Mucosa of descending colon (tissue), 3 donors: Measurements from ENCODE around the gene RPL10. TPM values are rescaled to one million over a fixed set of nuclear protein-coding genes. Genes with fewer than 3 reads are reported as not detected.

ENCODE experiments used
- ATAC-seq: fragments of 200-7000 bp; cut with Tn5 transposase; one replicate; pipeline ENCODE4 v1.9.1; 2020; ENCODE audit warnings: mild to moderate bottlenecking, moderate library complexity
- DNase-seq, 3 donors: peaks; one replicate each; pipeline ENCODE4 v3.0.0-alpha.2; 2020
- H3K36me3 ChIP-seq: fragments of 200-600 bp; one replicate; pipeline ENCODE4 v1.8.0; 2021; ENCODE audit warnings: low read depth, mild to moderate bottlenecking
- H3K4me1 ChIP-seq: fragments of 200-600 bp; one replicate; pipeline ENCODE4 v1.8.0; 2021; ENCODE audit warnings: low read depth, mild to moderate bottlenecking
- H3K4me3 ChIP-seq: fragments of 200-600 bp; one replicate; pipeline ENCODE4 v1.8.0; 2021; ENCODE audit warnings: mild to moderate bottlenecking
- H3K9me3 ChIP-seq: fragments of 200-600 bp; one replicate; pipeline ENCODE4 v1.8.0; 2021; ENCODE audit warnings: mild to moderate bottlenecking
- CTCF ChIP-seq: fragments of 200-600 bp; IDR thresholded peaks from one replicate; pipeline ENCODE4 v1.8.0; 2022; ENCODE audit warnings: antibody characterized with exemption, mild to moderate bottlenecking
- intact Hi-C, 2 donors: fragments of 100-400 bp; cut with DNase I in 1 of 2; cut with micrococcal nuclease in 1 of 2; formaldehyde crosslinking; loops; one replicate each; pipeline versions ENCODE4 v1.11.0 to v1.11.1; 2022; cut with DNase I, micrococcal nuclease
- total RNA-seq, 3 donors: library from RNA; stranded (reverse); fragmentation: NEBNext Ultra II Directional in 2 of 3; extraction: Animal tissue kit (Norgen Biotek cat#: 25700) in 2 of 3; gene quantifications; one replicate each; pipeline versions ENCODE4 v1.2.1 to v1.2.4, GENCODE V29; 2021 to 2023
- donor health status: DM: no; HTN: no; CAD: no; lungs with moderate emphysema.
- donor health status: DM: no; HTN: no; CAD: no.
- donor health status: DM: no; HTN: yes; CAD: no.

Gene RPL10
- total RNA-seq, 3 donors from 2014 or later = 2,179 to 2,606 (median 2,424) TPM

- H3K4me1 ChIP-seq = no peaks in the 10 kb centered on the region
- DNase-seq = peak; percentile 17 to 67 (median 55)
- no peaks in the 10 kb centered on the region for H3K36me3 ChIP-seq
- no peaks in the 10 kb centered on the region for H3K9me3 ChIP-seq
- no peak for TF ChIP-seq CTCF
- H3K4me3 ChIP-seq = peak overlapping the region; percentile 38
- intact Hi-C loops = no loop called here
- ATAC-seq = peak; percentile 68
These were observed 38.3 kb downstream of the RPL10 start for GRCh38 chrX:154436374-154436982.

DNA sequence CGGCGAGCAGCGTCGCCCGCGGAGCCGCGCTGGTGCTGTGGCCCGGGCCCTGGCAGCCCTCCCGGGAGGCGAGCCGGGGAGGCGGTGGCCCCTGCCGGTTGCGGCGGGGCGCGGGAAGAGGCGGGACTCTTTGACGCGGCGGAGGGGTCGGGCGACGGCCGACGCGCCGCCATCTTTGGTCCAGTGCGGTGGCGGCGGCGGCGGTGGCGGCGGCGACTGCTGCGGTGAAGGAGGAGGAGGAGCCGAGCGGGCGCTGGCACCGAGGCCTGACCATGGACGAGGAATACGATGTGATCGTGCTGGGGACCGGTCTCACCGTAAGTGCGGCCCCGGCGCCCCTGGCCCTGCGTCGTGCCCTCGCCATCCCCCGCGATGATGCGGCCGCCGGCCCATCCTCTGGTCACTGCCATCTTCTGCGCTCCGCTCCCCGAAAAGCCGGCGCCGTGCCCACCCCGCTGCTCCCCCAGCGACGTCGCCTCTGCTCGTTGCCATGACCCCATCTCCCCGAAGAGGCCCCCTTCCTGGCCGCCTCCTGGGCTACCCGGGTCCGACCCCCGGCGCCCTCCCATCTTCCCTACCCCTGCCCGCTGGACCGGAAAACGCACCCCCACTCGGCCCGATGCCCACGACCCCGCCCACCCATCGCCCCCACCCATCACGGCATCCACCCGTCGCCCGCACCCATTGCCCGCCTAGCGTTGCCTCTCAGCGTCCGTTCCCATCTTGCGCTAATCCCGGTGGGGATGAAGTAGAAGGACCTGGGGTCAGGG lies 39.0 kb downstream of the RPL10 start, which contains the start of gene GDI1:
Gene GDI1 (plus strand): TSS at position 172 of the 770 bp plus-strand sequence. CDS start 101 bp downstream, at position 273.
- TF ChIP-seq CTCF = no peak
- Histone ChIP-seq H3K4me1 (no peaks in the 10 kb centered on the region), H3K4me3 (peak within 1 kb of the TSS; percentile 38), H3K36me3 (no peaks in the 10 kb centered on the region), H3K9me3 (no peaks in the 10 kb centered on the region)
- intact Hi-C loops = no loop called here
- peak; percentile 78 for ATAC-seq
- peak; percentile 55 to 70 (median 66) for DNase-seq

- intact Hi-C loops = no loop called here
- Histone ChIP-seq H3K4me3 (no peak overlapping the region), H3K36me3 (no peaks in the 10 kb centered on the region), H3K9me3 (no peaks in the 10 kb centered on the region), H3K4me1 (no peaks in the 10 kb centered on the region)
- DNase-seq (no peak), ATAC-seq (no peak)
- no peak for TF ChIP-seq CTCF
These were observed 40.1 kb downstream of the RPL10 start for GRCh38 chrX:154437971-154438893.

GRCh38 chrX:154439841-154440240 lies 41.7 kb downstream of the RPL10 start:
- TF ChIP-seq CTCF = no peak
- ATAC-seq (no peak), DNase-seq (no peak)
- intact Hi-C loops = no loop called here
- Histone ChIP-seq H3K9me3 (no peaks in the 10 kb centered on the region), H3K36me3 (no peaks in the 10 kb centered on the region), H3K4me1 (peaks cover 2% of the 10 kb centered on the region), H3K4me3 (no peak overlapping the region)

- DNase-seq = no peak
- intact Hi-C loops = no loop called here
- no peak for ATAC-seq
These were observed 42.6 kb downstream of the RPL10 start for GRCh38 chrX:154440623-154441357.

More at GRCh38 chrX:154440623-154441357, 42.6 kb downstream of the RPL10 start:
- peaks cover 6% of the 10 kb centered on the region for H3K4me1 ChIP-seq
- H3K4me3 ChIP-seq = no peak overlapping the region
- no peaks in the 10 kb centered on the region for H3K9me3 ChIP-seq
- no peaks in the 10 kb centered on the region for H3K36me3 ChIP-seq
- no peak for TF ChIP-seq CTCF
